Epithelial cell of proximal tubule (primary cell): Measurements from ENCODE around the gene NDUFB2. TPM values are rescaled to one million over a fixed set of nuclear protein-coding genes. Genes with fewer than 3 reads are reported as not detected.

Experiments used
- DNase-seq: peaks from one replicate; pipeline ENCODE4 v3.0.0-alpha.2; 2011; ENCODE audit warnings: low read depth
- H3K4me3 ChIP-seq: 2 replicates; pipeline ENCODE4 v1.5.1; 2011; ENCODE audit warnings: low read depth, mild to moderate bottlenecking, low read length
- CTCF ChIP-seq: conservative IDR thresholded peaks from 2 replicates; pipeline ENCODE4 v1.5.1; 2012; ENCODE audit warnings: low read depth, mild to moderate bottlenecking, low read length
- total RNA-seq: library from RNA; depleted of rRNA; stranded (reverse); fragments of >200 nt; gene quantifications from 2 replicates; pipeline ENCODE4 v1.2.3, GENCODE V29; 2015

The NDUFB2 gene
- total RNA-seq, 1 donor from 2014 or later, result 531 TPM

GRCh38 chr7:140677496-140677895 is 19.0 kb upstream of the NDUFB2 start:
- H3K4me3 ChIP-seq, result no peak overlapping the region
- no peak for TF ChIP-seq CTCF
- no peak for DNase-seq

- H3K4me3 ChIP-seq, result no peak overlapping the region
- TF ChIP-seq CTCF, result no peak
- no peak for DNase-seq
Measured at GRCh38 chr7:140678081-140678815, 18.3 kb upstream of the NDUFB2 start.

GRCh38 chr7:140678816-140679130 is 17.7 kb upstream of the NDUFB2 start:
- H3K4me3 ChIP-seq, result no peak overlapping the region
- no peak for DNase-seq
- TF ChIP-seq CTCF, result no peak

- H3K4me3 ChIP-seq, result no peak overlapping the region
- TF ChIP-seq CTCF, result no peak
- DNase-seq, result no peak
Measured at GRCh38 chr7:140679186-140679585, 17.3 kb upstream of the NDUFB2 start.

- no peak for DNase-seq
- TF ChIP-seq CTCF, result no peak
- H3K4me3 ChIP-seq, result no peak overlapping the region
Measured at GRCh38 chr7:140680886-140681285, 15.6 kb upstream of the NDUFB2 start.

- no peak for TF ChIP-seq CTCF
- H3K4me3 ChIP-seq, result no peak overlapping the region
- DNase-seq, result no peak
Measured at GRCh38 chr7:140681766-140682165, 14.7 kb upstream of the NDUFB2 start.

GRCh38 chr7:140683657-140684056 is 12.9 kb upstream of the NDUFB2 start:
- TF ChIP-seq CTCF, result no peak
- no peak overlapping the region for H3K4me3 ChIP-seq
- DNase-seq, result no peak
